Measurements from ENCODE around the gene RINL. TPM values are rescaled to one million over a fixed set of nuclear protein-coding genes. Genes with fewer than 3 reads are reported as not detected.

Gene RINL
- total and polyA plus RNA-seq, 2 of the 8 experiments (the other 6 are each of a cell fraction or from before 2014, with no cell fraction given) = 11.1 to 11.9 TPM

DNA sequence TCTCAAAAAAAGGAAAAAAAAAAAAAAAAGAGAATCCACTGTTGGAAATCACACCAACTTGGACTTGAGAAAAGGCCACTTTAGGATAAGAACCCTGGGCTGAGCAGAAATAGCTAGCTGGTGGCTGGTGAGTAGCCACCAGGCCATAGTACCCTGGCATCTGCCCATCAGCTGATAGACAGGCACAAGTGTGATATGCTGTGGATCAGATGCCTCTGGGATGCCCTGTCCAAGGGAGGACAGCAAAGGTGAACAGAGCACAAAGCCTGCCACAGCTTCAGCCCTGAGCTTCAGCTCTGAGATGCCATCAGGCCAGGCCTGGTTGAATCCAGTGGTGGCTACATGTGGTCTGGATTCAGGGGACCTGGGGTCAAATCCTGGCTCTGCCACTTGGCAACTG is 12.6 kb upstream of the RINL start:
- Histone ChIP-seq H3K9me3 (ENCODE audit: insufficient read depth in 2 of 2, low read depth in 1 of 2, low read length in 1 of 2) (no peaks in the 10 kb centered on the region), H3K23ac (ENCODE audit: insufficient read length) (no peak overlapping the region), H3K14ac (ENCODE audit: insufficient read length) (no peak overlapping the region), H2AFZ (ENCODE audit: low read length) (no peak overlapping the region), H3K27ac (ENCODE audit: low read depth, low read length) (no peak overlapping the region), H3K4me3 (ENCODE audit: extremely low read depth in 1 of 4, insufficient read depth in 2 of 4, low read depth in 3 of 4, low read length in 4 of 4) (no peak overlapping the region), H2BK15ac (ENCODE audit: low read length) (no peak overlapping the region), H4K91ac (replicated peaks; ENCODE audit: insufficient read length, low read length) (no peak overlapping the region), H3K79me1 (ENCODE audit: low read depth, low read length) (no peaks in the 10 kb centered on the region), H2BK120ac (replicated peaks; ENCODE audit: low read depth, low read length) (no peak overlapping the region), H3K36me3 (ENCODE audit: control insufficient read depth in 2 of 4, insufficient read depth in 4 of 4, low read length in 3 of 4) (no peaks in the 10 kb centered on the region), H2BK20ac (ENCODE audit: low read length) (no peak overlapping the region), H3K4me1 (replicated peaks in 1 of 4; ENCODE audit: control insufficient read depth in 3 of 4, insufficient read depth in 4 of 4, low read length in 3 of 4) (no peaks in the 10 kb centered on the region), H3K4ac (replicated peaks; ENCODE audit: insufficient read length, low read depth, low read length) (no peak overlapping the region), H4K20me1 (replicated peaks in 1 of 2; ENCODE audit: control insufficient read depth in 1 of 2, insufficient read depth in 2 of 2, low read length in 2 of 2) (peaks cover 0 to 2% of the 10 kb centered on the region in 2 experiments), H4K8ac (ENCODE audit: extremely low read depth, insufficient read depth, low read length) (no peak overlapping the region), H3K56ac (replicated peaks; ENCODE audit: insufficient read length, low read depth, low read length) (no peak overlapping the region), H3K4me2 (ENCODE audit: insufficient read depth in 1 of 2, low read depth in 2 of 2, low read length in 2 of 2) (no peak overlapping the region), H2BK12ac (ENCODE audit: low read depth, low read length) (no peak overlapping the region), H2BK5ac (ENCODE audit: low read depth, low read length) (no peak overlapping the region), H2AK5ac (ENCODE audit: low read depth, low read length) (no peak overlapping the region), H4K5ac (ENCODE audit: insufficient read length, low read depth, low read length) (no peak overlapping the region), H3K23me2 (ENCODE audit: low read depth, low read length) (no peaks in the 10 kb centered on the region), H3K9ac (replicated peaks in 1 of 4; ENCODE audit: extremely low read depth in 1 of 4, low read depth in 3 of 4, low read length in 3 of 4) (0 out of 7 replicates have a peak overlapping the region, but pooled peaks of 1 of the 4 experiments have one; percentile 24), H3K79me2 (ENCODE audit: control insufficient read depth in 1 of 2, insufficient read depth in 2 of 2, low read length in 2 of 2) (no peaks in the 10 kb centered on the region), H3K27me3 (replicated peaks in 1 of 4; ENCODE audit: control insufficient read depth in 3 of 4, extremely low read depth in 1 of 4, insufficient read depth in 3 of 4, low read length in 3 of 4) (no peaks in the 10 kb centered on the region), H3K18ac (ENCODE audit: extremely low read depth, low read length) (no peak overlapping the region)
- FAIRE-seq = no peak
- ChIA-PET CTCF (ENCODE audit: partially characterized antibody) (interaction anchor here (5.9 kb wide), 1 partner anchor 14 kb away, joined by 97 read pairs; the partner anchor contains the start of gene RINL), POLR2A (ENCODE audit: partially characterized antibody) (interaction anchor here (0.6 kb wide), 1 partner anchor 32 kb away, joined by 3 read pairs; no protein-coding TSS in a partner anchor)
- no peak for TF ChIP-seq SIN3A (conservative IDR thresholded peaks at IDR 0.05 in 1 of 2, IDR thresholded peaks at IDR 0.05 in 1 of 2; ENCODE audit: low read depth in 1 of 2, low read length in 2 of 2)
- TF ChIP-seq SUZ12 (IDR thresholded peaks at IDR 0.05; ENCODE audit: low read length) = no peak
- TF ChIP-seq TCF12 (IDR thresholded peaks at IDR 0.05; ENCODE audit: low read depth, low read length) = no peak
- TF ChIP-seq KDM1A (IDR thresholded peaks at IDR 0.05; ENCODE audit: borderline replicate concordance, low read length) = no peak
- no peak for TF ChIP-seq CHD1 (IDR thresholded peaks at IDR 0.05; ENCODE audit: low read depth, low read length)
- no peak for TF ChIP-seq SAP30 (IDR thresholded peaks at IDR 0.05; ENCODE audit: insufficient read depth, insufficient replicate concordance, low read length)
- DNase-seq (ENCODE audit: low read depth in 1 of 2, low spot score in 2 of 2) = no peak

All from H1 (cell line).